Osteoblast (primary cell): ENCODE data around the gene HSPH1. TPM values are rescaled to one million over a fixed set of nuclear protein-coding genes. Genes with fewer than 3 reads are reported as not detected.
"Not testable (repeated sequence)": the region's sequence is repeated elsewhere in the genome, so short reads cannot be mapped to it uniquely, and the experiment has no call there.

Experiments used
- DNase-seq: peaks from one replicate; pipeline ENCODE4 v3.0.0; 2011; ENCODE audit warnings: low spot score, mixed read lengths; ENCODE audit not compliant: insufficient read length; ENCODE audit errors: missing footprints
- H2AFZ ChIP-seq: 2 replicates; pipeline ENCODE4 v1.6.0; 2011; ENCODE audit warnings: mild to moderate bottlenecking, low read length
- H3K27ac ChIP-seq: 2 replicates; pipeline ENCODE4 v1.5.1; 2011; ENCODE audit warnings: mild to moderate bottlenecking, low read depth, low read length, moderate library complexity
- H3K27me3 ChIP-seq: 2 replicates; pipeline ENCODE4 v1.6.0; 2012; ENCODE audit warnings: mild to moderate bottlenecking, control low read depth, inconsistent platforms, low read length, moderate library complexity; ENCODE audit not compliant: insufficient read depth
- H3K36me3 ChIP-seq: 2 replicates; pipeline ENCODE4 v1.5.1; 2011; ENCODE audit warnings: mild to moderate bottlenecking, low read length, control low read depth, moderate library complexity; ENCODE audit not compliant: insufficient read depth
- H3K4me1 ChIP-seq: 2 replicates; pipeline ENCODE4 v1.5.1; 2011; ENCODE audit warnings: mild to moderate bottlenecking, low read length, control low read depth, moderate library complexity; ENCODE audit not compliant: insufficient read depth
- H3K4me2 ChIP-seq: 2 replicates; pipeline ENCODE4 v1.6.0; 2011; ENCODE audit warnings: mild to moderate bottlenecking, low read length; ENCODE audit not compliant: insufficient read depth
- H3K4me3 ChIP-seq: fragments of 200-600 bp; sonication (generic); 3 replicates; pipeline ENCODE4 v1.5.1; 2012; ENCODE audit warnings: mild to moderate bottlenecking, low read length, inconsistent platforms; ENCODE audit not compliant: insufficient read depth
- H3K79me2 ChIP-seq: 2 replicates; pipeline ENCODE4 v1.6.0; 2012; ENCODE audit warnings: mild to moderate bottlenecking, low read length, control low read depth, inconsistent platforms; ENCODE audit not compliant: insufficient read depth
- H3K9me3 ChIP-seq: 2 replicates; pipeline ENCODE4 v1.5.1; 2011; ENCODE audit warnings: low read depth, low read length, control low read depth
- H4K20me1 ChIP-seq: 2 replicates; pipeline ENCODE4 v1.6.0; 2012; ENCODE audit warnings: mild to moderate bottlenecking, low read length, control low read depth; ENCODE audit not compliant: insufficient read depth
- total RNA-seq: library from RNA; depleted of rRNA; stranded (reverse); fragments of >200 nt; gene quantifications from 2 replicates; pipeline ENCODE4 v1.2.3, GENCODE V29; 2012
- TF ChIP-seq, protein P1 (sequence below): IDR thresholded peaks from 2 replicates; pipeline ENCODE4 v1.5.1; 2011; ENCODE audit warnings: mild to moderate bottlenecking, low read depth, low read length, moderate library complexity; ENCODE audit errors: extremely low read depth

HSPH1 gene
- total RNA-seq, 1 donor, result 35.5 TPM

- no peaks in the 10 kb centered on the region for H3K9me3 ChIP-seq
- no peak overlapping the region for H2AFZ ChIP-seq
- no peak overlapping the region for H3K27ac ChIP-seq
- no peak overlapping the region for H3K4me2 ChIP-seq
- H4K20me1 ChIP-seq, result no peaks in the 10 kb centered on the region
- H3K4me1 ChIP-seq, result peaks cover 4% of the 10 kb centered on the region
- H3K27me3 ChIP-seq, result peaks cover 69% of the 10 kb centered on the region
- no peaks in the 10 kb centered on the region for H3K79me2 ChIP-seq
- H3K4me3 ChIP-seq, result no peak overlapping the region
- H3K36me3 ChIP-seq, result no peaks in the 10 kb centered on the region
- TF ChIP-seq, protein P1, sequence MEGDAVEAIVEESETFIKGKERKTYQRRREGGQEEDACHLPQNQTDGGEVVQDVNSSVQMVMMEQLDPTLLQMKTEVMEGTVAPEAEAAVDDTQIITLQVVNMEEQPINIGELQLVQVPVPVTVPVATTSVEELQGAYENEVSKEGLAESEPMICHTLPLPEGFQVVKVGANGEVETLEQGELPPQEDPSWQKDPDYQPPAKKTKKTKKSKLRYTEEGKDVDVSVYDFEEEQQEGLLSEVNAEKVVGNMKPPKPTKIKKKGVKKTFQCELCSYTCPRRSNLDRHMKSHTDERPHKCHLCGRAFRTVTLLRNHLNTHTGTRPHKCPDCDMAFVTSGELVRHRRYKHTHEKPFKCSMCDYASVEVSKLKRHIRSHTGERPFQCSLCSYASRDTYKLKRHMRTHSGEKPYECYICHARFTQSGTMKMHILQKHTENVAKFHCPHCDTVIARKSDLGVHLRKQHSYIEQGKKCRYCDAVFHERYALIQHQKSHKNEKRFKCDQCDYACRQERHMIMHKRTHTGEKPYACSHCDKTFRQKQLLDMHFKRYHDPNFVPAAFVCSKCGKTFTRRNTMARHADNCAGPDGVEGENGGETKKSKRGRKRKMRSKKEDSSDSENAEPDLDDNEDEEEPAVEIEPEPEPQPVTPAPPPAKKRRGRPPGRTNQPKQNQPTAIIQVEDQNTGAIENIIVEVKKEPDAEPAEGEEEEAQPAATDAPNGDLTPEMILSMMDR, result no peak
- DNase-seq, result peak; percentile 73
Observed at GRCh38 chr13:31100721-31101120, 61.0 kb downstream of the HSPH1 start.

- H3K27me3 ChIP-seq, result peaks cover 71% of the 10 kb centered on the region
- not testable (repeated sequence) for H3K4me1 ChIP-seq, H3K4me2 ChIP-seq, DNase-seq, H3K9me3 ChIP-seq, H4K20me1 ChIP-seq, H3K27ac ChIP-seq, H3K4me3 ChIP-seq, H2AFZ ChIP-seq, H3K79me2 ChIP-seq, H3K36me3 ChIP-seq
Observed at GRCh38 chr13:31097911-31098434, 63.7 kb downstream of the HSPH1 start.

GRCh38 chr13:31096654-31097302 lies 64.9 kb downstream of the HSPH1 start:
- Histone ChIP-seq H4K20me1 (no peaks in the 10 kb centered on the region), H3K4me2 (no peak overlapping the region), H3K4me1 (peaks cover 4% of the 10 kb centered on the region), H3K36me3 (no peaks in the 10 kb centered on the region), H2AFZ (no peak overlapping the region), H3K9me3 (no peaks in the 10 kb centered on the region), H3K27ac (no peak overlapping the region), H3K4me3 (no peak overlapping the region), H3K27me3 (peaks cover 67% of the 10 kb centered on the region), H3K79me2 (no peaks in the 10 kb centered on the region)
- TF ChIP-seq, protein P1, result no peak
- DNase-seq, result peak; percentile 32

DNA sequence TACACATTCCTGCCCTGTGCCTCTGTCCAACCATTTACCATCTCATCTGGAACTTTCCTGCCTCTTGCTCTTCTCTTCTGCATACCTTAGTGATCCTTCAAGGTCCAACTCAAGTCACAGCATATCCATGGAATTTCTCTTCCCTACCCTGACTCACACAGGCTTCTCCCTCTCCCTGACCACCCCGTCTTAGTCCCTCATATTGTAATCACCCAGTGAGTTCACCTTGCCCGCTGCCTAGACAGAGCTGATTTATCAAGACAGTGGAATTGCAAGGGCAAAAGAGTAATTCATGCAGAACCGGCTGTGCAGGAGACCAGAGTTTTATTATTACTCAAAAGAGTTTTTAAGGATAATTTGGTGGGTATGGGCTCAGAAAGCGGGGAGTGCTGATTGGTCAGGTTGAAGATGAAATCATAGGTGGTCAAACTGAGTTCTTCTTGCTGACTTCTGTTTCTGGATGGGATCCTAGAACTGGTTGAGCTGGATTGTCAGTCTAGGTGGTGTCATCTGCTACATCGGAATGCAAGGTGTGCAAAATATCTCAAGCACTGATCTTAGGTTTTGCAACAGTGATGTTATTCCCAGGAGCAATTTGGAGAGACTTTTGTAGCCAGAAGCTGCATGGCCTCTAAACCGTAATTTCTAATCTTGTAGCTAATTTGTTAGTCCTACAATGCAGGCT lies 67.2 kb downstream of the HSPH1 start:
- H3K27ac ChIP-seq, result no peak overlapping the region
- H2AFZ ChIP-seq, result no peak overlapping the region
- no peak overlapping the region for H3K4me3 ChIP-seq
- no peaks in the 10 kb centered on the region for H3K4me1 ChIP-seq
- H3K9me3 ChIP-seq, result no peaks in the 10 kb centered on the region
- no peaks in the 10 kb centered on the region for H3K79me2 ChIP-seq
- H3K36me3 ChIP-seq, result no peaks in the 10 kb centered on the region
- TF ChIP-seq, protein P1, result no peak
- H3K4me2 ChIP-seq, result no peak overlapping the region
- peaks cover 47% of the 10 kb centered on the region for H3K27me3 ChIP-seq
- DNase-seq, result peak; percentile 25
- H4K20me1 ChIP-seq, result no peaks in the 10 kb centered on the region
